Glutamatergic neuron (in vitro differentiated cells): ENCODE data around the gene MRAP. TPM values are rescaled to one million over a fixed set of nuclear protein-coding genes. Genes with fewer than 3 reads are reported as not detected.

Experiments used
- DNase-seq: peaks from one replicate; pipeline ENCODE4 v3.0.0; 2022
- H3K27ac Mint-ChIP-seq: one replicate; pipeline ENCODE4 v1.8.0; 2020; ENCODE audit warnings: mild to moderate bottlenecking, mixed read lengths, inconsistent platforms; ENCODE audit not compliant: unreplicated experiment
- H3K27me3 Mint-ChIP-seq: one replicate; pipeline ENCODE4 v1.8.0; 2020; ENCODE audit warnings: mild to moderate bottlenecking, moderate library complexity, mixed read lengths, inconsistent platforms; ENCODE audit not compliant: unreplicated experiment
- H3K36me3 Mint-ChIP-seq: one replicate; pipeline ENCODE4 v1.8.0; 2020; ENCODE audit warnings: mild to moderate bottlenecking, mixed read lengths, inconsistent platforms; ENCODE audit not compliant: unreplicated experiment
- H3K4me1 Mint-ChIP-seq: one replicate; pipeline ENCODE4 v1.8.0; 2020; ENCODE audit warnings: mild to moderate bottlenecking, low read depth, mixed read lengths, inconsistent platforms; ENCODE audit not compliant: unreplicated experiment
- H3K4me3 Mint-ChIP-seq: one replicate; pipeline ENCODE4 v1.8.0; 2020; ENCODE audit warnings: mild to moderate bottlenecking, mixed read lengths, inconsistent platforms; ENCODE audit not compliant: unreplicated experiment
- H3K9me3 Mint-ChIP-seq: one replicate; pipeline ENCODE4 v1.8.0; 2020; ENCODE audit warnings: mild to moderate bottlenecking, moderate library complexity, mixed read lengths, inconsistent platforms; ENCODE audit not compliant: unreplicated experiment
- CTCF ChIP-seq: fragments of 200-600 bp; sonication (generic); IDR thresholded peaks from one replicate; pipeline ENCODE4 v1.5.0; 2021; ENCODE audit not compliant: partially characterized antibody, unreplicated experiment
- total RNA-seq: library from RNA; stranded (reverse); fragmentation: NEBNext Ultra II Directional; extraction: Animal tissue kit (Norgen Biotek cat#: 25700); gene quantifications from one replicate; pipeline ENCODE4 v1.2.1, GENCODE V29; 2021; ENCODE audit not compliant: unreplicated experiment

Gene MRAP
- total RNA-seq, 1 donor from 2014 or later: not detected

- DNase-seq: no peak
- Mint-ChIP-seq H3K4me3 (no peak overlapping the region), H3K27ac (no peak overlapping the region), H3K27me3 (peaks cover 3% of the 10 kb centered on the region), H3K9me3 (peaks cover 5% of the 10 kb centered on the region), H3K4me1 (peaks cover 11% of the 10 kb centered on the region), H3K36me3 (peaks cover 17% of the 10 kb centered on the region)
- TF ChIP-seq CTCF: no peak
Measured at GRCh38 chr21:32321480-32321879, 22.8 kb downstream of the MRAP start.

GRCh38 chr21:32322103-32322502 is 23.4 kb downstream of the MRAP start:
- no peak overlapping the region for H3K4me3 Mint-ChIP-seq
- no peak overlapping the region for H3K27ac Mint-ChIP-seq
- no peak for TF ChIP-seq CTCF
- H3K4me1 Mint-ChIP-seq: peaks cover 11% of the 10 kb centered on the region
- H3K27me3 Mint-ChIP-seq: peaks cover 3% of the 10 kb centered on the region
- H3K36me3 Mint-ChIP-seq: peaks cover 21% of the 10 kb centered on the region
- DNase-seq: no peak
- peaks cover 7% of the 10 kb centered on the region for H3K9me3 Mint-ChIP-seq

- Mint-ChIP-seq H3K9me3 (peaks cover 7% of the 10 kb centered on the region), H3K27me3 (peaks cover 3% of the 10 kb centered on the region), H3K27ac (no peak overlapping the region), H3K4me3 (no peak overlapping the region), H3K36me3 (peaks cover 26% of the 10 kb centered on the region), H3K4me1 (peaks cover 11% of the 10 kb centered on the region)
- TF ChIP-seq CTCF: no peak
- no peak for DNase-seq
Measured at GRCh38 chr21:32322676-32323075, 24.0 kb downstream of the MRAP start.

- H3K27ac Mint-ChIP-seq: no peak overlapping the region
- no peak overlapping the region for H3K4me3 Mint-ChIP-seq
- DNase-seq: no peak
- no peak for TF ChIP-seq CTCF
- peaks cover 21% of the 10 kb centered on the region for H3K36me3 Mint-ChIP-seq
- no peaks in the 10 kb centered on the region for H3K27me3 Mint-ChIP-seq
- peaks cover 11% of the 10 kb centered on the region for H3K4me1 Mint-ChIP-seq
- H3K9me3 Mint-ChIP-seq: peaks cover 1% of the 10 kb centered on the region
Measured at GRCh38 chr21:32325706-32326105, 27.1 kb downstream of the MRAP start.

GRCh38 chr21:32328595-32328994 is 29.9 kb downstream of the MRAP start:
- Mint-ChIP-seq H3K4me3 (no peak overlapping the region), H3K4me1 (peaks cover 25% of the 10 kb centered on the region), H3K27ac (no peak overlapping the region), H3K9me3 (peaks cover 3% of the 10 kb centered on the region), H3K27me3 (no peaks in the 10 kb centered on the region), H3K36me3 (peaks cover 21% of the 10 kb centered on the region)
- no peak for TF ChIP-seq CTCF
- DNase-seq: no peak
